ENCODE results near the gene VSTM2B. TPM values are rescaled to one million over a fixed set of nuclear protein-coding genes. Genes with fewer than 3 reads are reported as not detected.

VSTM2B gene
- total RNA-seq (2021; ENCODE audit: unreplicated experiment) (not detected), Bru-seq, nascent RNA (not detected), BruChase-seq, experiment 1, labeled RNA remaining after a 2-hour chase (percentile 5 among the genes with signal in this experiment), BruChase-seq, experiment 2, labeled RNA remaining after a 6-hour chase (not detected)
- polyA plus RNA-seq (2012; ENCODE audit: insufficient read length), result not detected
- long read RNA-seq, result 0 reads

GRCh38 chr19:29525901-29526729 lies at the start of gene VSTM2B:
TSS of gene VSTM2B (plus strand) at chr19:29525994. CDS start at chr19:29526584, 590 bp downstream.
- Histone ChIP-seq H3K9me3 (ENCODE audit: control insufficient read depth, insufficient read depth, low read depth, low read length) (no peaks in the 10 kb centered on the region), H3K36me3 (ENCODE audit: control insufficient read depth, insufficient read depth, low read length) (no peaks in the 10 kb centered on the region), H3K4me1 (ENCODE audit: control insufficient read depth, insufficient read depth, low read length) (no peaks in the 10 kb centered on the region), H3K4me3 (ENCODE audit: low read depth in 2 of 2, low read length in 2 of 2) (no peak within 1 kb of the TSS), H3K27ac (ENCODE audit: low read length) (no peak within 1 kb of the TSS), H3K27me3 (ENCODE audit: control insufficient read depth, insufficient read depth, low read length) (peaks cover 11% of the 10 kb centered on the region; the same call in 1 of the 2 replicates)
- BruUV-seq (replicated peaks), result no TSS peak
- DNase-seq (ENCODE audit: low read depth, low spot score) (no peak), ATAC-seq (no peak)
- ChIA-PET POLR2A (no interaction called here), CTCF (interaction anchor here (0.7 kb wide), 1 partner anchor 243 kb away, joined by 4 read pairs; no protein-coding TSS in a partner anchor)
- intact Hi-C loops (cut with micrococcal nuclease; ENCODE audit: unreplicated experiment), result loop anchor here (10.0 kb wide), 2 partner anchors 61 to 261 kb away; no protein-coding TSS in a partner anchor
- TF ChIP-seq REST (IDR thresholded peaks at IDR 0.05; ENCODE audit: insufficient read depth in 1 of 2, low read depth in 2 of 2, low read length in 1 of 2), result no peak
- TF ChIP-seq SIN3A (IDR thresholded peaks at IDR 0.05; ENCODE audit: borderline replicate concordance, insufficient read depth, low read depth, low read length), result no peak
- TF ChIP-seq CTCF (IDR thresholded peaks at IDR 0.05), result no peak
- TF ChIP-seq TCF7L2 (IDR thresholded peaks at IDR 0.05; ENCODE audit: low read depth, low read length), result no peak
- no peak for TF ChIP-seq POLR2AphosphoS5 (IDR thresholded peaks at IDR 0.05; ENCODE audit: low read depth, low read length)
- in situ Hi-C loops (cut with HindIII; ENCODE audit: low pct_unique_long_range_greater_than_20kb, low sequenced_read_pairs), result no loop called here

- H3K4me1 ChIP-seq (ENCODE audit: control insufficient read depth, insufficient read depth, low read length), result no peaks in the 10 kb centered on the region
- no peak overlapping the region for H3K4me3 ChIP-seq (ENCODE audit: low read depth in 2 of 2, low read length in 2 of 2)
- H3K27ac ChIP-seq (ENCODE audit: low read length), result no peak overlapping the region
- no peak for DNase-seq (ENCODE audit: low read depth, low spot score)
- no peak for TF ChIP-seq REST (IDR thresholded peaks at IDR 0.05; ENCODE audit: insufficient read depth in 1 of 2, low read depth in 2 of 2, low read length in 1 of 2)
- TF ChIP-seq CTCF (IDR thresholded peaks at IDR 0.05), result no peak
- TF ChIP-seq POLR2AphosphoS5 (IDR thresholded peaks at IDR 0.05; ENCODE audit: low read depth, low read length), result no peak
- no peak for TF ChIP-seq TCF7L2 (IDR thresholded peaks at IDR 0.05; ENCODE audit: low read depth, low read length)
- TF ChIP-seq SIN3A (IDR thresholded peaks at IDR 0.05; ENCODE audit: borderline replicate concordance, insufficient read depth, low read depth, low read length), result no peak
- ChIA-PET CTCF (no interaction called here), POLR2A (no interaction called here)
- no peaks in the 10 kb centered on the region for H3K36me3 ChIP-seq (ENCODE audit: control insufficient read depth, insufficient read depth, low read length)
- in situ Hi-C loops (cut with HindIII; ENCODE audit: low pct_unique_long_range_greater_than_20kb, low sequenced_read_pairs), result no loop called here
- intact Hi-C loops (cut with micrococcal nuclease; ENCODE audit: unreplicated experiment), result no loop called here
- H3K9me3 ChIP-seq (ENCODE audit: control insufficient read depth, insufficient read depth, low read depth, low read length), result peaks cover 5% of the 10 kb centered on the region; the same call in 1 of the 2 replicates
- BruUV-seq (replicated peaks), result no TSS peak
- H3K27me3 ChIP-seq (ENCODE audit: control insufficient read depth, insufficient read depth, low read length), result no peaks in the 10 kb centered on the region; the same call in 1 of the 2 replicates
- ATAC-seq, result no peak
Observed at GRCh38 chr19:29476528-29476927, 49.3 kb upstream of the VSTM2B start.
